ENCODE data around the gene PHLDB3.
"Not testable (repeated sequence)": the region's sequence is repeated elsewhere in the genome, so short reads cannot be mapped to it uniquely, and the experiment has no call there.

Gene PHLDB3

DNA sequence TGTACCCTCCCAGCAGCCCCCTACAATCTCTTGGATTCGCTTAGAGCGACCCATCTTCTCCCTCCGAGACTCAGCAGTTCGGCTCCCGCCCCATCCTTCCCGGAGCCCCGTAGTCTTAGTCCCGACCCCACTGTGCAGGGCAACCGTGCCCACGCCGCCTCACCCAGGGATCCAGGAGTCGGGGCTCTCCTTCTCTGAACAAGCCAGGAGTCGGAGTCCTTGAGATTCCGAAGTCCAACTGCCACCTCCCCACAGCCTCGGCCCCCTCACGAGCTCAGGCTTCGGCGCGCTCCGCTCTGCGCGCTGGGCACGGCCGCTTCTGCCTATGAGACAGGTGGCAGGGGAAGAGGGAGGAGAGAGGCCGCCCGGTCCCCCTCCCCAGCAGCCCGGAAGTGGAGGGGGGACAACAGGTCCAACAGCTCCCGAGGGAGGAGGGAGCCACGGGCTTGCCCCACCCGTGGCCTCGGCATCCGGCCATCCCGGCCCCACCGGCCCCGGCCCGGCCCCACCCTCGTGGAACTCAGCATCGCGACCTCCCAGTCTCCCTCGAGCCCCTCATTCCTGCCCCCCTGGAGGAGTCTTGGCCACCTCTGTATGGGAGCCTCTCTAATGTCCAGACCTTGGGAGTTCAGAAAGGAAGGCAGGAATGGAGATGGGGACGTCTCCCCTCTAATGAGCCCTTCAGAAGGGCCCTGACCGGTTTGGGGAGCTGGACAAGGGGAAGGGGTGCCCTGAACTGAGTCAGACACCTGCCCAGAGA, at the start of gene PHLDB3:
Gene PHLDB3 (minus strand): TSS at position 321 of the 760 bp plus-strand sequence. CDS start 628 bp downstream, outside the sequence.
- H3K4me3 ChIP-seq (ENCODE audit: low read depth, low read length), result peak within 1 kb of the TSS; percentile 63

- no peak overlapping the region for H3K4me3 ChIP-seq (ENCODE audit: low read depth, low read length)
Observed at GRCh38 chr19:43553656-43554055, 49.1 kb upstream of the PHLDB3 start.

DNA sequence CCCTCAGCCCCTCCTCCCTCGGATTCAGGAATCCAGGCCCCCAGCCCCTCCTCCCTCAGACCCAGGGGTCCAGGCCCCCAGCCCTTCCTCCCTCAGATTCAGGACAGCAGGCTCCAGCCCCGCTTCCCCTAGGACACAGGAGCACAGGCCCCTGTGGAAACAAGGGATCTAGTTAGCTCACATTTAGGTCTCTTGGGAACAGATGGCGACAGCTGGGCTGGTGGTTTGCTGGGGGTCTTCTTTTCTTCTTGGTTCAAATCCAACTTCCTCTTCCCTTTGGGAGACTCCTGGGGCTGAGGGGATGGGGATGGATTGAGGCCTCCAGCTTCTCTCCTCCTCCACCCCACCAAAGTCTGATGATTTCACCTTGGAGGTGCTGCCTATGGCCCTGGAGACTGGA, 48.1 kb upstream of the PHLDB3 start:
- H3K4me3 ChIP-seq (ENCODE audit: low read depth, low read length), result no peak overlapping the region

DNA sequence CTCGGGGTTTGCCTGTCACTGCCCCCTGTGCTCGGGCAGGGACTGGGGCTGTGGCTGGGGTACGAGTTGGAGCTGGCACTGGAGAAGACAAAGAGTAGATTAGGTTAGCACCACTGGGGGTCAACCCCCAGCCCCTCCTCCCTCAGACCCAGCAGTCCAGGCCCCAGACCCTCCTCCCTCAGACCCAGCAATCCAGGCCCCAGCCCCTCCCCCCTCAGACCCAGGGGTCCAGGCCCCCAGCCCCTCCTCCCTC, 47.6 kb upstream of the PHLDB3 start:
- H3K4me3 ChIP-seq (ENCODE audit: low read depth, low read length), result no peak overlapping the region

GRCh38 chr19:43551399-43552197, 47.1 kb upstream of the PHLDB3 start:
- no peak overlapping the region for H3K4me3 ChIP-seq (ENCODE audit: low read depth, low read length)

DNA sequence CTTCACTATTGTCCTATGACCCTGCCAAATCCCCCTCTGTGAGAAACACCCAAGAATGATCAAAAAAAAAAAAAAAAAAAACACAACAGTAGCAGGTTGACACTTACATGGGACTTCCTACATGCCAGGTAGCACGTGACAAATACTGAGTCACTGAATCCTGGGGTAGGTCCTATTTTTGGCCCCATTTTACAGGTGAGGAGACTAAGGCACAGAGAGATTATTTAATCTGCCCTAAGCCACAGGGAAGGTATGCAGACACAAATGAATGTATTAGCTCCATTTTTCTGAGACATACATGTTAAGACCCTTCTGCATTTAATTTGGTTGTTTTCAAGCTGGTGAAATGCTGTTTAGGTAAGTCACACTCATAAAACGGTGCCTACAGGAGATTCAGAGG, 44.2 kb upstream of the PHLDB3 start:
- no peak overlapping the region for H3K4me3 ChIP-seq (ENCODE audit: low read depth, low read length)

DNA sequence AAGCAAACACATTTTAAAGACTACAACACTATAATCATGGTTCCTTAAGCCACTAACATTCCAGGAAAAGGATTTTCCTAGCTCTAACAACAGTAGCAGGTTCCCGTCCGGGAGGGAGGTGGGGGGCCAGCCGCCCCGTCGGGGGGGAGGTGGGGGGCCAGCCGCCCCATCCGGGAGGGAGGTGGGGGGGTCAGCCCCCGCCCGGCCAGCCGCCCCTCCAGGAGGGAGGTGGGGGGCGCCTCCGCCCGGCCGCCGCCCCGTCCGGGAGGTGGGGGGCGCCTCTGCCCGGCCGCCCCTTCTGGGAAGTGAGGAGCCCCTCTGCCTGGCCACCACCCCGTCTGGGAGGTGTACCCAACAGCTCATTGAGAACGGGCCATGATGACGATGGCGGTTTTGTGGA, 43.4 kb upstream of the PHLDB3 start:
- not testable (repeated sequence) for H3K4me3 ChIP-seq (ENCODE audit: low read depth, low read length)

DNA sequence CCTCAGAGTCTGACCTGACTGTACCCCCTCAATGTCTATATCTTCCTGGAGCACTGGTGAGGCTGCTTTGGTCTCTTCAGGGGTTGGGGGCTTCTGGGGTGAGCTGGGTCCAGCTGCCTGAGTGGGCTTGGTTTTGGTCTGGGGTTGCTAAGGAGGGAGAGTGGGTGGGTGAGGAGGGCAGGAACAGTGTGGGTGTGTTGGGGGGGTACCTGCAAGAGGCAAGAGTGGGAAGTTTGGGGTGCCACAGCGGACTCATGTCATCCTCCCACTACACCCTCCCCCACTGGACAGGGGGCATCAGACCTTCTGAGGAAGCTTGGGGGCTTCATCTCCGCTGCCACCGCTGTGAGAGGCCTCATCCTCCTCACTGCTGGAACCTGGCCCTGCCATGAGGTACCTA, 42.0 kb upstream of the PHLDB3 start:
- no peak overlapping the region for H3K4me3 ChIP-seq (ENCODE audit: low read depth, low read length)

- no peak overlapping the region for H3K4me3 ChIP-seq (ENCODE audit: low read depth, low read length)
Observed at GRCh38 chr19:43545981-43546380, 41.4 kb upstream of the PHLDB3 start.

GRCh38 chr19:43545276-43545675, 40.7 kb upstream of the PHLDB3 start:
- no peak overlapping the region for H3K4me3 ChIP-seq (ENCODE audit: low read depth, low read length)

- H3K4me3 ChIP-seq (ENCODE audit: low read depth, low read length), result no peak overlapping the region
Observed at GRCh38 chr19:43544077-43544476, 39.5 kb upstream of the PHLDB3 start.

DNA sequence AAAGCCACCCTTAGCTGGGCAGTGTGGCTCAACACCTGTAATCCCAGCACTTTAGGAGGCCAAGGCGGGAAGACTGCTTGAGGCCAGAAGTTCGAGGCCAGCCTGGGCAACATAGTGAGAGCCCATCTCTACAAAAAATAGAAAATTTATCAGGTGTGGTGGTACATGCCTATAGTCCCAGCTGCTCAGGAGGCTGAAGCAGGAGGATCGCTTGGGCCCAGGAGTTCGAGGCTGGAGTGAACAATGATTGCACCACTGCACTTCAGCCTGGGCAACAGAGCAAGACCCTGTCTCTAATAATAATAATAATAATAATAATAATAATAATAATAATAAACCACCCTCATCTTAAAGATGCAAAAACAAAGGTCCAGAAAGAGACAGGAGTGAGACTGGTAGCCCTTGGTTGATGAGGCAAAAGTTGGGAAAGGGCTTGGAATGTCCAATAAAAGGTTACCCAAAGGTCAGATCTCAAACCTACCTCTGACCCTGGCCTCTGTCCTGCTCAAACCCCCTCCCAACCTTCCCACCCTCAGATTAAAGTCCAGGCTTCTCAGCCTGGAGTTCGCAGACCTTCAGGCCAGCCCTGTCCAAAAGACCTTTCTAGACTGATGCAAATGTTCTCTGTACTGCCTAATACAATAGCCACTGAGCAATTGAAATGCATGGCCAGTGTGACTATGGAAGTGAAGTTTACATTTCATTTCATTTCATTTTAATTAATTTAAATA, 37.5 kb upstream of the PHLDB3 start:
- no peak overlapping the region for H3K4me3 ChIP-seq (ENCODE audit: low read depth, low read length)

GRCh38 chr19:43540381-43540780, 35.8 kb upstream of the PHLDB3 start:
- no peak overlapping the region for H3K4me3 ChIP-seq (ENCODE audit: low read depth, low read length)

DNA sequence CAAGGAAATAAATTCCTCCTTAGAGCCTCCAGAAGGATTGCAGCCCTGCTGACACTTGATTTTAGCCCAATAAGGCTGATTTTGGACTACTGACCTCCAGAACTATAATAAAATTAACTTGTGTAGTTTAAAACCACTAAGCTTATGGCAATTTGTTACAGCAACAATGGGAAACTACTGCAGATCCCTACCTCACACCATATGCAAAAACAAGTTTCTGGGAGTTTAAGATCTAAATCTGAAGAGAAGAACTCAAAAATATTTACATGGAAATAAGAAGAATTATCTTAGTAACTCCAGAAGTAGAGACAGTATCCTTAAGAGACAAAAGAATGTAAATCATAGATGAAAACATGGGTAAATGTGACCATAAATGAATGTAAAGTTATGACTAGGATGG, 34.4 kb upstream of the PHLDB3 start:
- H3K4me3 ChIP-seq (ENCODE audit: low read depth, low read length), result no peak overlapping the region

DNA sequence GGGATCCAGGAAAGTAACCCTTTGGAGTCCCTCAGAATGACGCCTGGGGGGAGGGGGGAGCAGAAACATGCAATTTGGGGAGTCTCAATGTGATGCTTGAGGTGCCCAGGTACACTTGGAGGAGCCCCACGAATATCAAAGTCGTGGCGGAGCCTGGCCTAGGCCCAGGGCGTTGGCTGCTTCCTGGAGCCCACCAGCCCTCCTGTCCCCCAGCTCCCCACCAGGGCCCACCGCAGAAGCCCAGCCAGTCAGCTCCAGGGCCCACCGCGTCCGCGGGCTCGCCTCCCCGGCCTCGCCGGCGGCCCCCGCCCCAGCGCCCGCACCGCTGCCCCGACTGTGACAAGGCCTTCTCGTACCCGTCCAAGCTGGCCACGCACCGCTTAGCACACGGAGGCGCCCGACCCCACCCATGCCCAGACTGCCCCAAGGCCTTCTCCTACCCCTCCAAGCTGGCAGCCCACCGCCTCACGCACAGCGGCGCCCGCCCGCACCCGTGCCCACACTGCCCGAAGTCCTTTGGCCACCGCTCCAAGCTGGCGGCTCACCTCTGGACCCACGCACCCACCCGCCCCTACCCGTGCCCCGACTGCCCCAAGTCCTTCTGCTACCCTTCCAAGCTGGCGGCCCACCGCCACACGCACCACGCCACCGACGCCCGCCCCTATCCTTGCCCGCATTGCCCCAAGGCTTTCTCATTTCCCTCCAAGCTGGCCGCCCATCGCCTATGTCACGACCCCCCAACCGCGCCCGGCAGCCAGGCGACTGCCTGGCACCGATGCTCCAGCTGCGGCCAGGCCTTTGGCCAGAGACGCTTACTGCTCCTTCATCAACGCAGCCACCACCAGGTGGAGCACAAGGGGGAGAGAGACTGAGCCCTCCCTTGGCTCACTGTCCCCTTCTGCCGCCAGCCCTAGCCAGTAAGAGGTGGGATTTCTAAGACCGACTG, 30.5 kb upstream of the PHLDB3 start:
- no peak overlapping the region for H3K4me3 ChIP-seq (ENCODE audit: low read depth, low read length)

DNA sequence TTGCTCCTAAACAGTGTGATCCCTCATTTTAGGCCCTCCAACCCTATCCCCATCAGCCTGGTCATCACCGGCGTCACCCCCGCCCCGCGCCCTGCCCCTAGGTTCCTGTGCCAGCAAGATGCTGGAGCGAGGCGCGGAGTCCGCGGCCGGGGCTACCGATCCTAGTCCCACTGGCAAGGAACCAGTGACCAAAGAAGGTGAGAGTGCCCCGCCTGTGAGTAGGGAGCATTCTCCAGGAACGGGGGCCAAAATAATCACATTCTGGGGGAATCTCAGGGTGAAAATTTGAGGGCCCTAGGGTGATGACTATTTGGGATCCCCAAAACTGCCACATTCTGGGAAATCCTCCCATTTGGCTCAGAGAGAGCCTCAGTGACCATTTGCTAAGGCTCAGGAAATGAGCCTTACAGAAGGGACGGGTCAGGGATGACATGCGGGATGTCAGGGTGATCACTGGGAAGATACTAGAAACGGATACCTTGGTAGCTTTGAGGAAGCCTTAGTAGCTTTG, 29.8 kb upstream of the PHLDB3 start:
- peak overlapping the region; percentile 20 for H3K4me3 ChIP-seq (ENCODE audit: low read depth, low read length)

- peak overlapping the region; percentile 77 for H3K4me3 ChIP-seq (ENCODE audit: low read depth, low read length)
Observed at GRCh38 chr19:43533546-43534304, 29.2 kb upstream of the PHLDB3 start.

DNA sequence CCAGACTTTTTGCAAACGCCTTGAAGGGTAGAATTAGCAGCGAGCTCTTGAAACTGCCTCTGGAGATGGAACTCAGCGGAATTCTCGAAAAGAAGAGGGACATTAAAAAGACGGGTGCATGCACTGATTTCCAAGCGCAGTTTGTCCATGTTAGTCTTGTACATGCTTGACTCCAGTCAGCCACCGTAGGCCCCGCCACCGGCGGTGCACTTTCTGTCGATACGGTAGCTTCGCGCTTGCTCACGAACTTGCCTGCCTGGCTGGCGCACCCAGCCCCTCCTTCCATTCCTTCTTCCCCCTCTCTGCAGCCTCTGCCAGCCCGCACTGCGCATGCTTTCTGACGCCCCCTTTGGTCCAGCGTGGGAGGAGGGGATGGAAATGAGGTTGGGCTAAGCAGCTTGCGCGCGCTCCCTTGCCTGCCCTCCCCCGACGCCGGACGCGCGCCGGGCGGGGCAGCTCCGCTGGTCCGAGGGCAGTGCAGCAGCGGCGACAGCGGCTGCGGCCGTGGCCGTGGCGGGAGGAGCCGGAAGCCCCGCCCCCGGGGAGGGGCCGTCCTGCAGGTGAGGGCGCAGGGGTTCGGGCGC, 28.5 kb upstream of the PHLDB3 start, which contains the start of gene ZNF575:
Gene ZNF575 (plus strand): TSS at position 227 of the 584 bp plus-strand sequence. CDS start 1,235 bp downstream, outside the sequence.
- H3K4me3 ChIP-seq (ENCODE audit: low read depth, low read length), result peak within 1 kb of the TSS; percentile 77

GRCh38 chr19:43532571-43532961, 28.0 kb upstream of the PHLDB3 start:
- peak overlapping the region; percentile 77 for H3K4me3 ChIP-seq (ENCODE audit: low read depth, low read length)

All from iPS-11a (cell line).